Heart right ventricle (tissue), 16 donors: Measurements from ENCODE around the gene IL22RA1. TPM values are rescaled to one million over a fixed set of nuclear protein-coding genes. Genes with fewer than 3 reads are reported as not detected.
A peak's percentile ranks its signal among the peaks of the same experiment; 100 is the strongest.

Experiments used
- ATAC-seq, 8 donors: fragments of 200-7000 bp; cut with Tn5 transposase; one replicate each; pipeline ENCODE4 v1.9.1; 2020; ENCODE audit warnings: mild to moderate bottlenecking in 8 of 8, moderate library complexity in 8 of 8, moderate number of reproducible peaks in 1 of 8
- DNase-seq, 2 donors: peaks; one replicate each; pipeline ENCODE4 v3.0.0-alpha.2; 2020
- H3K27ac ChIP-seq, 10 donors: fragments of 200-600 bp; sonication (generic) in 2 of 10; one replicate each; pipeline versions ENCODE4 v1.5.0 to v1.8.0; 2020 to 2022; ENCODE audit warnings: mild to moderate bottlenecking in 3 of 10
- H3K27me3 ChIP-seq, 7 donors: fragments of 200-600 bp; one replicate each; pipeline ENCODE4 v1.8.0; 2021 to 2022; ENCODE audit warnings: mild to moderate bottlenecking in 2 of 7
- H3K36me3 ChIP-seq, 9 donors: fragments of 200-600 bp; sonication (generic) in 1 of 9; one replicate each; pipeline versions ENCODE4 v1.5.0 to v1.8.0; 2020 to 2022; ENCODE audit warnings: mild to moderate bottlenecking in 2 of 9
- H3K4me1 ChIP-seq, 9 donors: fragments of 200-600 bp; sonication (generic) in 1 of 9; one replicate each; pipeline versions ENCODE4 v1.5.0 to v1.8.0; 2020 to 2022; ENCODE audit warnings: mild to moderate bottlenecking in 4 of 9
- H3K4me3 ChIP-seq, 10 donors: fragments of 200-600 bp; sonication (generic) in 2 of 10; one replicate each; pipeline versions ENCODE4 v1.5.0 to v1.8.0; 2020 to 2022; ENCODE audit warnings: mild to moderate bottlenecking in 7 of 10, moderate library complexity in 2 of 10
- H3K9me3 ChIP-seq, 11 donors: fragments of 200-600 bp in 10 of 11; sonication (generic) in 2 of 11; one replicate each; pipeline versions ENCODE4 v1.5.0 to v1.8.0; 2013 to 2022; ENCODE audit warnings: mild to moderate bottlenecking in 2 of 11, control low read depth in 1 of 11, moderate library complexity in 1 of 11
- WGBS, 2 donors: extraction: QIAGEN DNeasy Blood & Tissue Kit; methylation state at CpG; one replicate each; pipeline ENCODE4 v1.1.7; 2013; ENCODE audit warnings: inconsistent platforms in 1 of 2; 5-methylcytosine and 5-hydroxymethylcytosine counted together
- intact Hi-C, 10 donors: fragments of 100-400 bp; cut with DNase I; formaldehyde crosslinking; loops; one replicate each; pipeline versions ENCODE4 v1.11.1 to v1.14.2; 2022
- polyA plus RNA-seq, 2 donors: library from polyadenylated mRNA; stranded (reverse); fragments of 200-250 nt; gene quantifications; one replicate each; pipeline ENCODE4 v1.2.3, GENCODE V29; 2013
- total RNA-seq, 10 donors: library from RNA; stranded (reverse); fragmentation: NEBNext Ultra II Directional in 3 of 10; extraction: Animal tissue kit (Norgen Biotek cat#: 25700) in 3 of 10; gene quantifications; one replicate each; pipeline versions ENCODE4 v1.2.1 to v1.2.4, GENCODE V29; 2021 to 2023
- TF ChIP-seq, protein P1 (sequence below), 9 donors: fragments of 200-600 bp; sonication (generic) in 2 of 9; IDR thresholded peaks; one replicate each; pipeline versions ENCODE4 v1.5.0 to v1.8.0; 2021 to 2022; ENCODE audit warnings: antibody characterized with exemption in 9 of 9, mild to moderate bottlenecking in 5 of 9, moderate library complexity in 1 of 9
- donor health status: Arrhythmogenic right ventricular cardiomyopathy.
- donor health status: ischemic (EF 13 %, LVEDD 7.1; RV severe dilation, severe dysfunction).
- donor health status: healthy with polysubstance abuse.
- donor health status: DM: no; HTN: yes; CAD: no.
- donor health status: DM: no; HTN: no; CAD: no.
- donor health status: ischemic (EF 25% LVEDD 6.9; RV normal size, moderate dysfunction).
- donor health status: ischemic (EF 25% LVEDD 5.7; RV mildly dilated, moderate dysfunction).
- donor health status: healthy.
- donor health status: DM: yes; HTN: yes; CAD: no.
- donor health status: Ischemic cardiomyopathy.
- donor health status: ischemic (EF 35%, LVEDD 5.7; RV mildly dilated, moderate dysfunction).
- donor health status: nonischemic (EF 11% LVEDD 7.7; RV severe dilation, severe dysfunction).
- donor health status: DM: yes; HTN: yes; CAD: no.
- donor health status: PGD.
- donor health status: ischemic (EF 29% LVEDD 5.4; RV normal size, mild dysfunction).
- donor health status: nonischemic (EF 23%, LVEDD 6.1; RV moderate dilation, normal function).

IL22RA1 gene
- total and polyA plus RNA-seq, 12 donors = 0.07 to 1.6 (median 0.29) TPM; not detected in 1

DNA sequence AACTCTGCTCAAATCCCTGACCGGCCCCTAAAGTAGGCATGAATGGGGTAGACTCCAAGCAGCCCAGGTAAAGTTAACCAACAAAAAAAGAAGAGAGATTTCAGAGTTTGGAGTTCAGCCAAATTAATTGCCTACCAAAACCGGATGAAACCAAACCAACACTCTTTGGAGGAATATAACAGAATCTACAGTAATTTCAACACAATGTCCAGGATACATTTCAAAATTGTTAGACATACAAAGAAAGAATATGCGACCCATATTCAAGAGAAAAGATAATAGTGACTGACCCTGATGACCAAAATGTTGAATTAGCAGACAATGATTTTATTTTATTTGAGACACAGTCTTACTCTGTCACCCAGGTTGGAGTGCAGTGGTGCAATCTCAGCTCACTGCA is 12.6 kb downstream of the IL22RA1 start:
- H3K27ac ChIP-seq = no peak overlapping the region
- H3K4me1 ChIP-seq = peaks cover 0 to 16% (median 9%) of the 10 kb centered on the region in 9 donors
- H3K9me3 ChIP-seq = peaks cover 0 to 17% (median 4%) of the 10 kb centered on the region in 11 donors
- ATAC-seq (no peak), DNase-seq (no peak)
- no peaks in the 10 kb centered on the region for H3K27me3 ChIP-seq
- no peaks in the 10 kb centered on the region for H3K36me3 ChIP-seq
- intact Hi-C loops = no loop called here
- 87% methylated on average over 3 of the region's 3 CpGs for WGBS, 2 donors
- H3K4me3 ChIP-seq = no peak overlapping the region
- TF ChIP-seq, protein P1, sequence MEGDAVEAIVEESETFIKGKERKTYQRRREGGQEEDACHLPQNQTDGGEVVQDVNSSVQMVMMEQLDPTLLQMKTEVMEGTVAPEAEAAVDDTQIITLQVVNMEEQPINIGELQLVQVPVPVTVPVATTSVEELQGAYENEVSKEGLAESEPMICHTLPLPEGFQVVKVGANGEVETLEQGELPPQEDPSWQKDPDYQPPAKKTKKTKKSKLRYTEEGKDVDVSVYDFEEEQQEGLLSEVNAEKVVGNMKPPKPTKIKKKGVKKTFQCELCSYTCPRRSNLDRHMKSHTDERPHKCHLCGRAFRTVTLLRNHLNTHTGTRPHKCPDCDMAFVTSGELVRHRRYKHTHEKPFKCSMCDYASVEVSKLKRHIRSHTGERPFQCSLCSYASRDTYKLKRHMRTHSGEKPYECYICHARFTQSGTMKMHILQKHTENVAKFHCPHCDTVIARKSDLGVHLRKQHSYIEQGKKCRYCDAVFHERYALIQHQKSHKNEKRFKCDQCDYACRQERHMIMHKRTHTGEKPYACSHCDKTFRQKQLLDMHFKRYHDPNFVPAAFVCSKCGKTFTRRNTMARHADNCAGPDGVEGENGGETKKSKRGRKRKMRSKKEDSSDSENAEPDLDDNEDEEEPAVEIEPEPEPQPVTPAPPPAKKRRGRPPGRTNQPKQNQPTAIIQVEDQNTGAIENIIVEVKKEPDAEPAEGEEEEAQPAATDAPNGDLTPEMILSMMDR (IDR thresholded peaks at IDR 0.05) = no peak

DNA sequence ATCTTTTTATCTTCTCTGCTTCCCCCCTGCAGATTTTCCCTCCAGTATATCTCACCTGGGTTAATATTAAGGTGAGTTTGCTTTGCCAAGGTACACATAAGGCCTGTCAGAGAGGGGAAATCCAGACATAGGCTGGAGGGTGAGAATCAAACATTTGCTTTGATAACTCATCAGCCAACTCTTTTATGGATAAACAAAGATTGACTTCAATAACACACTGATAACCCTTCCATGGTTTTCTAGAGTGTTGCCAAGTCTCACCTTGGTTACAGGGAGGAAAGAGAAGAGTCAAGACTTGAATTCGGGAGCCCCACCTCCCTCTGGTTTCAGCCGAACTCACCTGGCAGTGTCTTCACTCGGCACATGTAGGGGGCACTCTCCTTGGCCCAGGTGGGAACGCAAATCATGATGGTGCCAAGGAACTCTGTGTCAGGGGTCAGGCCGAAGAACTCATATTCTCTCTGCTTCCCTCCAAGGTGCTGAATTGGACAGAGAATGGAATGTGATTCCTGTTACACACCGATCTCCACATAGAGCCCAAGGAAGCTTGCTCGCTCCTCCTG is 15.1 kb downstream of the IL22RA1 start:
- WGBS, 2 donors = 85 to 87% methylated on average over 7 of the region's 7 CpGs
- Histone ChIP-seq H3K4me1 (peaks cover 0 to 16% (median 11%) of the 10 kb centered on the region in 9 donors), H3K4me3 (no peak overlapping the region), H3K9me3 (peaks cover 0 to 17% (median 4%) of the 10 kb centered on the region in 11 donors), H3K27me3 (no peaks in the 10 kb centered on the region), H3K36me3 (no peaks in the 10 kb centered on the region), H3K27ac (no peak overlapping the region)
- DNase-seq (no peak), ATAC-seq (no peak)
- TF ChIP-seq, protein P1 (IDR thresholded peaks at IDR 0.05) = no peak
- intact Hi-C loops = loop anchor here in 1 of 10 donors (10.0 kb wide), 1 partner anchor 173 kb away; the partner anchor contains the start of gene PNRC2

DNA sequence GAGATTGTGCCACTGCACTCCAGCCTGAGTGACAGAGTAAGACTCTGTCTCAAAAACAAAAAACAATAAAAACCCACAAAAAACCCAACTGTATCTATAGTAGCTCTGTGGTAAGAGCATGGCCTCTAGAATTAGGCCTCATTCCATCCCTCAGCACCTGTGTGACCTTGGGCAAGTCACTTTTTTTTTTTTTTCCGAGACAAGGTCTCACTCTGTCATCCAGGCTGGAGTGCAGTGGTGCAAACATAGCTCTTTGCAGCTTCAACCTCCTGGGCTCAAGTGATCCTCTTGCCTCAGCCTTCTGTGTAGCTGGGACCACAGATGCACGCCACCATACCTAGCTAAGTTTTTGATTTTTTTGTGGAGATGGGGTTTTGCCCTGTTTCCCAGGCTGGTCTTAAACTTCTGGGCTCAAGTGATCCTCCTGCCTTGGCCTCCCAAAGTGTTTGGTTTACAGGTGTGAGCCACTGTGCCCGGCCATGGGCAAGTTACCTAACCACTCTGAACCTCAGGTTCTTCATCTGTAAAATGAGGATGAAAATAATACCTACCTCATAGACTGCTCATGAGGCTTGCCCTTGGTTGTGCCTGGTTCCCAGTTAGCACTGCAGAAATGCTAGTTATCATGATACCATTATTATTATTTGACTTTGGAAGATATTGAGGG is 15.7 kb downstream of the IL22RA1 start:
- DNase-seq = no peak
- Histone ChIP-seq H3K9me3 (peaks cover 0 to 17% (median 4%) of the 10 kb centered on the region in 11 donors), H3K36me3 (no peaks in the 10 kb centered on the region), H3K4me3 (no peak overlapping the region), H3K27me3 (no peaks in the 10 kb centered on the region), H3K4me1 (peaks cover 0 to 16% (median 11%) of the 10 kb centered on the region in 9 donors), H3K27ac (peak overlapping the region in 3 of 10 donors; percentile 70 to 80 (median 72))
- TF ChIP-seq, protein P1 (IDR thresholded peaks at IDR 0.05) = no peak
- no peak for ATAC-seq
- intact Hi-C loops = loop anchor here in 1 of 10 donors (10.0 kb wide), 1 partner anchor 172 kb away; the partner anchor contains the start of gene PNRC2
- WGBS, 2 donors = 83 to 91% methylated on average over 3 of the region's 3 CpGs

DNA sequence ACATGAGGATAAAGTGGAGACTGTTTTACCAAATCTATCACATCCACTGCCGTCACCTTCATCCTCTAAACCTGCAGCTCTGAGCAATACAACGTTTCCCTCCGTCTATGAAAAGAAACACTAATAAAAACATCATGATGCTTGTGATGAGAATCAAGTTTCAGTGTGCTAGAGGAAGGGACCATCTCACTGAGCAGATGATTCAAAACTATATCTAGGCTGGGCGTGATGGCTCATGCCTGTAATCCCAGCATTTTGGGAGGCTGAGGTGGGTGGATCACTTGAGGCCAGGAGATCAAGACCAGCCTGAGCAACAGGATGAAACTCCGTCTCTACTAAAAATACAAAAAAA is 16.3 kb downstream of the IL22RA1 start:
- intact Hi-C loops = loop anchor here in 1 of 10 donors (10.0 kb wide), 1 partner anchor 172 kb away; the partner anchor contains the start of gene PNRC2
- Histone ChIP-seq H3K4me1 (peaks cover 0 to 16% (median 11%) of the 10 kb centered on the region in 9 donors), H3K27ac (peak overlapping the region in 7 of 10 donors; percentile 25 to 80 (median 70)), H3K36me3 (no peaks in the 10 kb centered on the region), H3K27me3 (no peaks in the 10 kb centered on the region), H3K4me3 (no peak overlapping the region), H3K9me3 (peaks cover 0 to 17% (median 4%) of the 10 kb centered on the region in 11 donors)
- 74 to 80% methylated on average over 5 of the region's 5 CpGs for WGBS, 2 donors
- ATAC-seq (no peak), DNase-seq (no peak)
- TF ChIP-seq, protein P1 (IDR thresholded peaks at IDR 0.05) = no peak
